ENCODE measurements around the gene LONP1.

Gene LONP1

GRCh38 chr19:5691822-5692722 lies 27.9 kb downstream of the LONP1 start:
- H3K4me3 ChIP-seq (ENCODE audit: low read length in 2 of 2): peak overlapping the region; percentile 16 to 97
- DNase-seq (ENCODE audit: low spot score): no peak
- H3K79me1 ChIP-seq (ENCODE audit: low read depth, low read length): peaks cover 45% of the 10 kb centered on the region
- WGBS, 2 donors (ENCODE audit: extremely low coverage in 2 of 2, insufficient read length in 2 of 2, insufficient replicate concordance in 1 of 2): no CpG with 5 or more reads among the region's 42 CpGs
- H2AK5ac ChIP-seq (ENCODE audit: low read depth, low read length): no peak overlapping the region
- H2BK5ac ChIP-seq (ENCODE audit: low read length): peak overlapping the region; percentile 39
- no peak overlapping the region for H3K14ac ChIP-seq (ENCODE audit: low read length)
- H3K36me3 ChIP-seq (replicated peaks in 1 of 2; ENCODE audit: control insufficient read depth in 2 of 2, insufficient read depth in 2 of 2, low read length in 2 of 2): peaks cover 48 to 63% of the 10 kb centered on the region in 2 donors
- no peaks in the 10 kb centered on the region for H3K27me3 ChIP-seq (ENCODE audit: control insufficient read depth in 3 of 3, insufficient read depth in 3 of 3, low read depth in 1 of 3, low read length in 3 of 3)
- peak overlapping the region; percentile 75 for H3K4me2 ChIP-seq (ENCODE audit: insufficient read depth, low read length, poor library complexity, severe bottlenecking)
- H2BK120ac ChIP-seq (ENCODE audit: low read depth, low read length): no peak overlapping the region
- H3K4me1 ChIP-seq (ENCODE audit: control insufficient read depth in 2 of 2, insufficient read depth in 1 of 2, low read depth in 1 of 2, low read length in 2 of 2): peaks cover 2 to 4% of the 10 kb centered on the region in 2 donors
- no peak overlapping the region for H2BK15ac ChIP-seq (ENCODE audit: low read length)
- H3K9me3 ChIP-seq (replicated peaks in 1 of 2; ENCODE audit: control insufficient read depth in 2 of 2, insufficient read depth in 1 of 2, low read depth in 1 of 2, low read length in 2 of 2): peaks cover 0 to 4% of the 10 kb centered on the region in 2 donors
- peak overlapping the region; percentile 92 for H3K23ac ChIP-seq (ENCODE audit: low read depth, low read length, poor library complexity)
- no peak overlapping the region for H3K27ac ChIP-seq (replicated peaks; ENCODE audit: low read length)
- no peak overlapping the region for H3K4ac ChIP-seq (ENCODE audit: low read length)
- H4K8ac ChIP-seq (ENCODE audit: low read depth, low read length): no peak overlapping the region
- no peak overlapping the region for H3K18ac ChIP-seq (ENCODE audit: low read length)
- H2AFZ ChIP-seq (ENCODE audit: low read length): no peak overlapping the region
- H3K9ac ChIP-seq (ENCODE audit: low read depth, low read length, poor library complexity): no peak overlapping the region
- H2BK12ac ChIP-seq (ENCODE audit: low read length): no peak overlapping the region
- H4K91ac ChIP-seq (ENCODE audit: low read depth, low read length, poor library complexity): no peak overlapping the region

- Histone ChIP-seq H3K4ac (ENCODE audit: low read length) (no peak overlapping the region), H3K27me3 (ENCODE audit: control insufficient read depth in 3 of 3, insufficient read depth in 3 of 3, low read depth in 1 of 3, low read length in 3 of 3) (no peaks in the 10 kb centered on the region), H2AFZ (ENCODE audit: low read length) (no peak overlapping the region), H2AK5ac (ENCODE audit: low read depth, low read length) (peak overlapping the region; percentile 96), H3K36me3 (replicated peaks in 1 of 2; ENCODE audit: control insufficient read depth in 2 of 2, insufficient read depth in 2 of 2, low read length in 2 of 2) (peaks cover 42 to 54% of the 10 kb centered on the region in 2 donors), H2BK15ac (ENCODE audit: low read length) (no peak overlapping the region), H3K79me1 (ENCODE audit: low read depth, low read length) (peaks cover 42% of the 10 kb centered on the region), H3K9ac (ENCODE audit: low read depth, low read length, poor library complexity) (peak overlapping the region; percentile 100), H3K9me3 (replicated peaks in 1 of 2; ENCODE audit: control insufficient read depth in 2 of 2, insufficient read depth in 1 of 2, low read depth in 1 of 2, low read length in 2 of 2) (peaks cover 0 to 4% of the 10 kb centered on the region in 2 donors), H4K8ac (ENCODE audit: low read depth, low read length) (no peak overlapping the region), H3K4me2 (ENCODE audit: insufficient read depth, low read length, poor library complexity, severe bottlenecking) (peak overlapping the region; percentile 75), H3K27ac (replicated peaks; ENCODE audit: low read length) (no peak overlapping the region), H3K4me1 (ENCODE audit: control insufficient read depth in 2 of 2, insufficient read depth in 1 of 2, low read depth in 1 of 2, low read length in 2 of 2) (peaks cover 4 to 5% of the 10 kb centered on the region in 2 donors), H3K18ac (ENCODE audit: low read length) (peak overlapping the region; percentile 99), H2BK12ac (ENCODE audit: low read length) (no peak overlapping the region), H3K14ac (ENCODE audit: low read length) (peak overlapping the region; percentile 82), H2BK120ac (ENCODE audit: low read depth, low read length) (no peak overlapping the region), H3K23ac (ENCODE audit: low read depth, low read length, poor library complexity) (peak overlapping the region; percentile 92), H2BK5ac (ENCODE audit: low read length) (peak overlapping the region; percentile 99), H3K4me3 (ENCODE audit: low read length in 2 of 2) (peak overlapping the region; percentile 97 to 100), H4K91ac (ENCODE audit: low read depth, low read length, poor library complexity) (no peak overlapping the region)
- DNase-seq (ENCODE audit: low spot score): no peak
- no CpG with 5 or more reads among the region's 54 CpGs for whole genome bisulfite sequencing, 2 donors (ENCODE audit: extremely low coverage in 2 of 2, insufficient read length in 2 of 2, insufficient replicate concordance in 1 of 2)
These were observed 28.8 kb downstream of the LONP1 start for GRCh38 chr19:5690955-5691821.

GRCh38 chr19:5690125-5690954 lies 29.6 kb downstream of the LONP1 start, which contains the start of gene RPL36:
RPL36 (plus strand) TSS chr19:5690295; CDS start chr19:5690508, 213 bp downstream.
- peak within 1 kb of the TSS; percentile 95 for H4K91ac ChIP-seq (ENCODE audit: low read depth, low read length, poor library complexity)
- peak; percentile 97 for DNase-seq (ENCODE audit: low spot score)
- no peaks in the 10 kb centered on the region for H3K27me3 ChIP-seq (ENCODE audit: control insufficient read depth in 3 of 3, insufficient read depth in 3 of 3, low read depth in 1 of 3, low read length in 3 of 3)
- peak within 1 kb of the TSS; percentile 95 for H3K4ac ChIP-seq (ENCODE audit: low read length)
- H3K79me1 ChIP-seq (ENCODE audit: low read depth, low read length): peaks cover 38% of the 10 kb centered on the region
- peak within 1 kb of the TSS; percentile 99 for H3K18ac ChIP-seq (ENCODE audit: low read length)
- H3K23ac ChIP-seq (ENCODE audit: low read depth, low read length, poor library complexity): peak within 1 kb of the TSS; percentile 99
- no peak within 1 kb of the TSS for H2BK12ac ChIP-seq (ENCODE audit: low read length)
- H2AK5ac ChIP-seq (ENCODE audit: low read depth, low read length): peak within 1 kb of the TSS; percentile 96
- peak within 1 kb of the TSS; percentile 87 for H2AFZ ChIP-seq (ENCODE audit: low read length)
- H2BK120ac ChIP-seq (ENCODE audit: low read depth, low read length): peak within 1 kb of the TSS; percentile 61
- peaks cover 35 to 46% of the 10 kb centered on the region in 2 donors for H3K36me3 ChIP-seq (replicated peaks in 1 of 2; ENCODE audit: control insufficient read depth in 2 of 2, insufficient read depth in 2 of 2, low read length in 2 of 2)
- peak within 1 kb of the TSS; percentile 75 for H3K4me2 ChIP-seq (ENCODE audit: insufficient read depth, low read length, poor library complexity, severe bottlenecking)
- no peak within 1 kb of the TSS for H4K8ac ChIP-seq (ENCODE audit: low read depth, low read length)
- no peak within 1 kb of the TSS for H2BK15ac ChIP-seq (ENCODE audit: low read length)
- H3K14ac ChIP-seq (ENCODE audit: low read length): peak within 1 kb of the TSS; percentile 100
- peak within 1 kb of the TSS; percentile 90 for H3K27ac ChIP-seq (replicated peaks; ENCODE audit: low read length)
- H3K4me1 ChIP-seq (ENCODE audit: control insufficient read depth in 2 of 2, insufficient read depth in 1 of 2, low read depth in 1 of 2, low read length in 2 of 2): peaks cover 4 to 5% of the 10 kb centered on the region in 2 donors
- H3K9me3 ChIP-seq (replicated peaks in 1 of 2; ENCODE audit: control insufficient read depth in 2 of 2, insufficient read depth in 1 of 2, low read depth in 1 of 2, low read length in 2 of 2): peaks cover 0 to 4% of the 10 kb centered on the region in 2 donors
- no CpG with 5 or more reads among the region's 73 CpGs for WGBS, 2 donors (ENCODE audit: extremely low coverage in 2 of 2, insufficient read length in 2 of 2, insufficient replicate concordance in 1 of 2)
- peak within 1 kb of the TSS; percentile 100 for H3K9ac ChIP-seq (ENCODE audit: low read depth, low read length, poor library complexity)
- H3K4me3 ChIP-seq (ENCODE audit: low read length in 2 of 2): peak within 1 kb of the TSS; percentile 97 to 100
- H2BK5ac ChIP-seq (ENCODE audit: low read length): peak within 1 kb of the TSS; percentile 99

All from neuronal stem cell (in vitro differentiated cells).